GM18520 (cell line): ENCODE results near the gene TBKBP1.

Experiments used
- ATAC-seq: cut with Tn5 transposase; IDR thresholded peaks from one replicate; pipeline ENCODE4 v1.9.1; 2021; ENCODE audit not compliant: unreplicated experiment

The TBKBP1 gene

GRCh38 chr17:47698749-47699535 is 5.0 kb downstream of the TBKBP1 start:
- no peak for ATAC-seq

- no peak for ATAC-seq
These were observed 5.5 kb downstream of the TBKBP1 start for GRCh38 chr17:47699536-47699840.

GRCh38 chr17:47700471-47701449 is 6.8 kb downstream of the TBKBP1 start:
- ATAC-seq, result no peak

GRCh38 chr17:47701608-47702007 is 7.6 kb downstream of the TBKBP1 start:
- no peak for ATAC-seq

GRCh38 chr17:47702391-47702995 is 8.5 kb downstream of the TBKBP1 start:
- ATAC-seq, result no peak

GRCh38 chr17:47703191-47703591 is 9.2 kb downstream of the TBKBP1 start:
- no peak for ATAC-seq

GRCh38 chr17:47703671-47704070 is 9.7 kb downstream of the TBKBP1 start:
- ATAC-seq, result no peak

GRCh38 chr17:47704116-47704515 is 10.2 kb downstream of the TBKBP1 start:
- no peak for ATAC-seq

GRCh38 chr17:47704736-47705135 is 10.8 kb downstream of the TBKBP1 start:
- no peak for ATAC-seq

GRCh38 chr17:47705536-47706530 is 11.9 kb downstream of the TBKBP1 start:
- ATAC-seq, result no peak

- no peak for ATAC-seq
These were observed 13.3 kb downstream of the TBKBP1 start for GRCh38 chr17:47707056-47707804.

GRCh38 chr17:47707884-47708283 is 13.9 kb downstream of the TBKBP1 start:
- ATAC-seq, result no peak

GRCh38 chr17:47708312-47708863 is 14.4 kb downstream of the TBKBP1 start:
- ATAC-seq, result no peak

GRCh38 chr17:47708864-47709541 is 15.0 kb downstream of the TBKBP1 start:
- ATAC-seq, result no peak

GRCh38 chr17:47709594-47709993 is 15.6 kb downstream of the TBKBP1 start:
- no peak for ATAC-seq

GRCh38 chr17:47711366-47712099 is 17.6 kb downstream of the TBKBP1 start:
- ATAC-seq, result no peak

- ATAC-seq, result no peak
These were observed 18.5 kb downstream of the TBKBP1 start for GRCh38 chr17:47712330-47713023.
